SJSA1 (cell line): ENCODE measurements around the gene DNAJC22. TPM values are rescaled to one million over a fixed set of nuclear protein-coding genes. Genes with fewer than 3 reads are reported as not detected.

Source experiments
- DNase-seq, 2 experiments: peaks; one replicate each; pipeline ENCODE4 v3.0.0-alpha.2; 2015 to 2020; ENCODE audit warnings: low spot score in 2 of 2, low read depth in 1 of 2
- H3K27ac ChIP-seq: fragments of 250-450 bp; sonication (Bioruptor Pico); 2 replicates; pipeline ENCODE4 v1.5.1; 2020; ENCODE audit warnings: mild to moderate bottlenecking, moderate library complexity
- H3K27me3 ChIP-seq: fragments of 250-450 bp; sonication (Bioruptor Pico); replicated peaks from 2 replicates; pipeline ENCODE4 v1.5.1; 2020; ENCODE audit warnings: mild to moderate bottlenecking, moderate library complexity
- H3K36me3 ChIP-seq: fragments of 250-450 bp; sonication (Bioruptor Pico); 2 replicates; pipeline ENCODE4 v1.5.1; 2020; ENCODE audit warnings: mild to moderate bottlenecking
- H3K4me1 ChIP-seq: fragments of 250-450 bp; sonication (Bioruptor Pico); replicated peaks from 2 replicates; pipeline ENCODE4 v1.6.1; 2021; ENCODE audit warnings: mild to moderate bottlenecking
- H3K4me3 ChIP-seq: fragments of 250-450 bp; sonication (Bioruptor Pico); 2 replicates; pipeline ENCODE4 v1.5.1; 2020; ENCODE audit warnings: mild to moderate bottlenecking
- H3K9me3 ChIP-seq: fragments of 250-450 bp; sonication (Bioruptor Pico); replicated peaks from 2 replicates; pipeline ENCODE4 v1.5.1; 2020; ENCODE audit warnings: mild to moderate bottlenecking
- total RNA-seq: library from RNA; depleted of rRNA; stranded (reverse); fragments of >200 nt; shearing (Covaris generic); gene quantifications from 2 replicates; pipeline ENCODE4 v1.2.3, GENCODE V29; 2014; rRNA removed

The DNAJC22 gene
- total RNA-seq, 1 experiment from 2014 or later: 6.3 TPM

GRCh38 chr12:49397000-49397399 lies 50.3 kb downstream of the DNAJC22 start:
- Histone ChIP-seq H3K4me1 (peaks cover 65% of the 10 kb centered on the region), H3K4me3 (no peak overlapping the region), H3K27ac (peak overlapping the region; percentile 64), H3K9me3 (no peaks in the 10 kb centered on the region), H3K27me3 (no peaks in the 10 kb centered on the region), H3K36me3 (peaks cover 10% of the 10 kb centered on the region)
- DNase-seq: no peak

DNA sequence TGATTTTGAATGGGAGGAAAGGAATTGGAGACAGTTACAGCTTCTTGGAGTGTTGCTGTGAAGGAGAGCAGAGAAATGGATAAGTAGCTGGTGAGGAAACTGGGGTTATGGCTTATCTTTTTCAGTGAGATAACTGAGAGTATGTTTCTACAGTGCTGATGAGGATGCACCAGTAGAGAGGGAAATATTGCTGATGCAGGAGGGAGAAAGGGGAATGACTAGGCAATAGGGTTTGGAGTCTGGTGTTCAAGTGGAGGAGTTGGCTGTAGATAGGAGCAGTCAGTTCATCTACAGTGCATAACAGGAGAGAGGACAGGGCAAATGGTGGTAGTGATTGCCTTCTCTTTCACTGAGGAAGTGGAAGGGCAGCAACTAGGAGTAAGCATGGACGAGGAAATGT lies 53.6 kb downstream of the DNAJC22 start:
- H3K27me3 ChIP-seq: no peaks in the 10 kb centered on the region
- H3K27ac ChIP-seq: peak overlapping the region; percentile 73
- no peak for DNase-seq
- peaks cover 59% of the 10 kb centered on the region for H3K4me1 ChIP-seq
- peaks cover 10% of the 10 kb centered on the region for H3K36me3 ChIP-seq
- H3K4me3 ChIP-seq: no peak overlapping the region
- H3K9me3 ChIP-seq: no peaks in the 10 kb centered on the region

Other genes with a start within 250 kb of the DNAJC22 start
- gene LMBR1L, start 236.0 kb upstream of the DNAJC22 start, total RNA-seq: 9.0 and 16.0 TPM in 2 replicates
- gene TUBA1B, start 215.5 kb upstream of the DNAJC22 start, total RNA-seq: 4,389 and 5,186 TPM in 2 replicates
- 335 and 444 TPM in 2 replicates for gene TUBA1A, start 157.8 kb upstream of the DNAJC22 start, total RNA-seq
- 936 and 1,296 TPM in 2 replicates for gene TUBA1C, start 81.8 kb upstream of the DNAJC22 start, total RNA-seq
- gene PRPH, start 51.7 kb upstream of the DNAJC22 start, total RNA-seq: not detected in 2 replicates
- 50.1 and 50.8 TPM in 2 replicates for gene TROAP, start 23.6 kb upstream of the DNAJC22 start, total RNA-seq
- 0.34 and 1.9 TPM in 2 replicates for gene C1QL4, start 9.7 kb upstream of the DNAJC22 start, total RNA-seq
- gene SPATS2, start 20.6 kb downstream of the DNAJC22 start, total RNA-seq: 41.7 and 44.6 TPM in 2 replicates
- 0.08 and 0.53 TPM in 2 replicates for gene KCNH3, start 192.1 kb downstream of the DNAJC22 start, total RNA-seq
- gene MCRS1, start 221.3 kb downstream of the DNAJC22 start, total RNA-seq: 73.6 and 79.5 TPM in 2 replicates